Measurements from ENCODE around the gene CSTA. TPM values are rescaled to one million over a fixed set of nuclear protein-coding genes. Genes with fewer than 3 reads are reported as not detected.

CSTA gene
- total RNA-seq, 4 donors from 2014 or later, result 1.4 to 1.5 TPM; not detected in 2

DNA sequence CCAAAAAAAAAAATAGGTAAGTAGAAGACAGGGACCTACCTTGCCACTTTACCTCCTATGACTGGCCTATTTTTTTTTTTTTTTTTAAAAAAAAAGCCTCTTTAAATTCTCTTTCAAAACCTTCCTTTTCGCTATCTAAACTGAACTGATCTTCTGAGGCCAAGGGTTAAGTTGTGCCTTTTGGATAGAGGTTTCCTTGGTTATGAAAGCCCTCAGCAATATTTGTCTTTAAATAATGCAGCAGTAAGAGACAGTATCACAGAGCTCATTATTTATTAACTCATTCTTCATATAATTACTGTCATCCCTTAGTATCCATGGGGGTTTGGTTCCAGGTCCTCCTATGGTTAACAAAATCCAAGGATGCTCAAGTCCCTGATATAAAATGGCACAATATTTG, 49.0 kb downstream of the CSTA start:
- H3K27me3 ChIP-seq, result no peaks in the 10 kb centered on the region

DNA sequence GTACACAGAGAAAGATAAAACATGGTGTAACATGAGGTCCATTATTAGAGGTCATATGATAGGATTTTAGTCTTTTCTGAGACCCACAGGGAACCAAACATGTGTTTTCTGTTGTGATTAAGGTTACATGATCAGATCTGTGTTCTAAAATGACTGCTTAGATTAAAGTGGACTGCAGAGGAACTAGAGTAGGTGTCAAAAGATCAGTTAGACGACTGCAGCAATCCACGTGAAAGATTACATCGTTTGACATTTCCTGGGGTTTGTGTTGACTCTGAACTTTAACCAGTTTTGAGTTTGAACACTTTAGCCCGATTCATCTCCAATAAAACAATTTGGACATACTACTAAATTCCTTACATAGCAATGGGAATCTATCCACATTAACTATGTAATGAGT, 52.9 kb downstream of the CSTA start:
- Histone ChIP-seq H3K9me3 (no peaks in the 10 kb centered on the region), H3K4me1 (peaks cover 0 to 7% of the 10 kb centered on the region in 2 donors), H3K4me3 (no peak overlapping the region), H3K27ac (no peak overlapping the region), H3K27me3 (no peaks in the 10 kb centered on the region), H3K36me3 (no peaks in the 10 kb centered on the region)
- intact Hi-C loops (cut with DNase I; ENCODE audit: low total_unique reads), result no loop called here
- DNase-seq, result no peak
- TF ChIP-seq POLR2A (IDR thresholded peaks at IDR 0.05), result no peak
- TF ChIP-seq, protein P1, sequence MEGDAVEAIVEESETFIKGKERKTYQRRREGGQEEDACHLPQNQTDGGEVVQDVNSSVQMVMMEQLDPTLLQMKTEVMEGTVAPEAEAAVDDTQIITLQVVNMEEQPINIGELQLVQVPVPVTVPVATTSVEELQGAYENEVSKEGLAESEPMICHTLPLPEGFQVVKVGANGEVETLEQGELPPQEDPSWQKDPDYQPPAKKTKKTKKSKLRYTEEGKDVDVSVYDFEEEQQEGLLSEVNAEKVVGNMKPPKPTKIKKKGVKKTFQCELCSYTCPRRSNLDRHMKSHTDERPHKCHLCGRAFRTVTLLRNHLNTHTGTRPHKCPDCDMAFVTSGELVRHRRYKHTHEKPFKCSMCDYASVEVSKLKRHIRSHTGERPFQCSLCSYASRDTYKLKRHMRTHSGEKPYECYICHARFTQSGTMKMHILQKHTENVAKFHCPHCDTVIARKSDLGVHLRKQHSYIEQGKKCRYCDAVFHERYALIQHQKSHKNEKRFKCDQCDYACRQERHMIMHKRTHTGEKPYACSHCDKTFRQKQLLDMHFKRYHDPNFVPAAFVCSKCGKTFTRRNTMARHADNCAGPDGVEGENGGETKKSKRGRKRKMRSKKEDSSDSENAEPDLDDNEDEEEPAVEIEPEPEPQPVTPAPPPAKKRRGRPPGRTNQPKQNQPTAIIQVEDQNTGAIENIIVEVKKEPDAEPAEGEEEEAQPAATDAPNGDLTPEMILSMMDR (IDR thresholded peaks at IDR 0.05), result no peak

More for the DNA sequence above, 49.0 kb downstream of the CSTA start:
- intact Hi-C loops (cut with DNase I; ENCODE audit: low total_unique reads), result no loop called here
- TF ChIP-seq POLR2A (IDR thresholded peaks at IDR 0.05), result no peak
- TF ChIP-seq, protein P1 (IDR thresholded peaks at IDR 0.05), result no peak
- Histone ChIP-seq H3K9me3 (no peaks in the 10 kb centered on the region), H3K27ac (no peak overlapping the region), H3K4me1 (no peaks in the 10 kb centered on the region), H3K36me3 (no peaks in the 10 kb centered on the region), H3K4me3 (no peak overlapping the region)
- DNase-seq, result no peak

DNA sequence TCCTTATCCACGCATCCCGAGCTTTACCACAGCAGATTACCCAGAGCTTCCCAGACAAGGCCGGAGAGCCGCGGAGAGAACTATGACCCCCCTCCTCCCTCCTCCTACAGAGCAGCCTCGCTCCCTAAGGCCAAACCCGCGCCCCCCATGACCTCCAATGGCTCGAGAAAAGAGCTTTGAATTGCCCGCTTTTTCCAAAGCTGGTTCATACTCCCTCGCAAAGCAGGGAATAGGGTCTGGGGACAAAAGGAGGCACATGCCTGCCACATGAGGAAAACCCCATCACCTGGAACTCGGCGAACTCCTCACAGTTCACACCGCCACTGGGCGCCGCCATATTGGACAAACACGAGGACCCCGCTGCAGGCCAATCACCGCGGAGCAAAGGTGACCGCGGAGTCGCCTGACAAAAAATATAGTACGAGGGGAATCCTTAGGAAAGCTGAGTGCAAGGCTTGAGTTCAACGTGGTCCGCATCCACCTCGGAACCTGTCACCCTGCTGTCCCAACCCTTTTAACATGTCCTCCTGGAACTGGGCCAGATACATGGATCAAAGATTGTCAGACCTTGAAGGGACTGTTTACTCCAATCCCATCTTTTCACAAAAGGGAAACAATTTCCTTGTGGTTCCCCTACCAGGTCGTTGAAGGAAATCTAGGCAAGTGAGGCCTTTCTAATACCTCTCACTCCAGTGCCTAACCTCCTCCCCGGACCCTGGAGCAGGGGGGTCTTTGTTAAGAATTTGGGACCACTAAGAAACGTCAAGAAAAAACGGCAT, 58.0 kb downstream of the CSTA start, which contains the start of gene MIX23:
TSS of gene MIX23 (minus strand) at position 344 of the 779 bp plus-strand sequence. CDS start at position 337, 7 bp downstream.
- Histone ChIP-seq H3K9me3 (no peaks in the 10 kb centered on the region), H3K4me1 (peaks cover 0 to 7% of the 10 kb centered on the region in 2 donors), H3K4me3 (peak within 1 kb of the TSS; percentile 70 to 71), H3K27me3 (no peaks in the 10 kb centered on the region), H3K27ac (peak within 1 kb of the TSS; percentile 77 to 93), H3K36me3 (no peaks in the 10 kb centered on the region)
- DNase-seq, result peak; percentile 81 to 85
- intact Hi-C loops (cut with DNase I; ENCODE audit: low total_unique reads), result no loop called here
- TF ChIP-seq, protein P1 (IDR thresholded peaks at IDR 0.05), result no peak
- peak in 1 of 2 donors; percentile 15 for TF ChIP-seq POLR2A (IDR thresholded peaks at IDR 0.05)

DNA sequence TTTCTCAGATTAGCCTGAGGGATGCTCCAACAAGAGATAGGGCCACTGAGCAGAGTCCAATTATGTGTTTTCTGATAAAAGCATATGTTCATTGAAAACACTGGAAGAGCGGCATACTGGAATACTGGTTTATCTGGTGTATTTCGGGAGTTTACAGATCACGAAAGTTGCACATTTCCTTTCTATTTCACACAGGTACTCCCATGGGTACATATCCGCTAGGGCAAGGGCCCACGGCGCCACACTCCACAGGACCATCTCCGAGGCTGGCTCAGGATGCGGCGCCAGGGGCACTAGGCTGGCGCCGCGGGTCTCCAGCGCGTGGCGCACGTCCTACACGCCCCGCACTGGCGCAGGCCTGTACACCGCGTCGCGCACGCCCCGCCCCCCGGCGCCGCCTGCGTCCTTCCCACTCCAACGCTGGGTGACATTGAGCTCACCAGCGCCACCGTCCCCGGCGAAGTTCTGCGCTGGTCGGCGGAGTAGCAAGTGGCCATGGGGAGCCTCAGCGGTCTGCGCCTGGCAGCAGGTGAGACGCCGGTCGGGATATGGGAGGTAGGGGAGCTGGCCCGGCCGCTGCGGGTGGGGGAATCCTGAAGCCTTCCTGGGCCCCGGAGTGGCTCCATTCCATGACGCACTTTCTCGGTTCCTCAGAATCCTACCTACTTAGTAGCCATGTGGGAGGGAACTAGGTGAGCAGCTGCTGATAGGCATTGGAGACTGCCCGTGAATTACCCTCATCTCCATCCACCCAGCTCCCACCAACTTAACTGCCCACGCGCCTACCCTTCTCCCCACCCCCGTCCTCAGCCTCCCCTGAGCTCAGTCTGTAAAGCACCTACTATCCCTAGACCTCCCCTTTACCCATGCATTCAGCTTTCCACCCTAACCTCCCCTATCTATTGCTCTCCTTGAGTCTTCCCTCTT, 59.0 kb downstream of the CSTA start, which contains the start of gene FAM162A:
TSS of gene FAM162A (plus strand) at position 412 of the 927 bp plus-strand sequence. CDS start at position 496, 84 bp downstream.
- no peaks in the 10 kb centered on the region for H3K9me3 ChIP-seq
- H3K4me3 ChIP-seq, result peak within 1 kb of the TSS; percentile 70 to 71
- no peaks in the 10 kb centered on the region for H3K36me3 ChIP-seq
- intact Hi-C loops (cut with DNase I; ENCODE audit: low total_unique reads), result no loop called here
- peak; percentile 87 to 90 for DNase-seq
- TF ChIP-seq, protein P1 (IDR thresholded peaks at IDR 0.05), result peak; percentile 54 to 69 (median 63)
- TF ChIP-seq POLR2A (IDR thresholded peaks at IDR 0.05), result peak; percentile 93 to 96
- peaks cover 0 to 7% of the 10 kb centered on the region in 2 donors for H3K4me1 ChIP-seq
- peak within 1 kb of the TSS; percentile 77 to 93 for H3K27ac ChIP-seq
- no peaks in the 10 kb centered on the region for H3K27me3 ChIP-seq

All from uterus (tissue), 4 donors.